GF-D8 (cell line): ENCODE data around the gene CENPF.
"Not testable (repeated sequence)": the region's sequence is repeated elsewhere in the genome, so short reads cannot be mapped to it uniquely, and the experiment has no call there.

ENCODE experiments used
- DNase-seq: peaks from one replicate; lab custom pipeline; 2025; lab: John Stamatoyannopoulos, UW

The CENPF gene

DNA sequence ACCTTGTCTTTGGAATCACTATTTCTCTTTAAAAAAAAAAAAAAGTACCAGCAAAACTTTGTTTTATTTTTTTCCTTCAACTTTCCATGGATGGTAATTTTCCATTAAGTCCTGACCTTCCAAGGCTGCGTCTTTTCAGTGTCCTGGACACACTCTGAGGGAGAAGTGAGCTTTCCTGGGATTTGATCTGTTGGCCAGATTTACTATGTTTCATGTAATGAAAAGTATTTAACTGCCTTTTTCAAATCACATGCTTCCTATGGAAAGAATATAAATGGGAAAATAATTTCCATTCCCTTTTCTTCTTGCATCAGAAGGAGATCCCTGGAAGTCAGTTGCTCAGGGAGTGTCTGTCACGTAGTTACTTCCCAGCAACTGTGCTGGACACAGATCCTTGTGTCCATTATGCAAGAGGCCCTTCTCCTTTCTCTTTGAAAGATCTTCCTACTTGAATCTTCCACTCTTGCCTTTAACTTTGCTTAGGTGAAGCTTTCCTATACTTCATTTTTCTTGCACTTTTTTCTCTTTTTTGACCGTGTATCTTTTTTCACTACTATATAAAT, 59.3 kb downstream of the CENPF start:
- DNase-seq = no peak

DNA sequence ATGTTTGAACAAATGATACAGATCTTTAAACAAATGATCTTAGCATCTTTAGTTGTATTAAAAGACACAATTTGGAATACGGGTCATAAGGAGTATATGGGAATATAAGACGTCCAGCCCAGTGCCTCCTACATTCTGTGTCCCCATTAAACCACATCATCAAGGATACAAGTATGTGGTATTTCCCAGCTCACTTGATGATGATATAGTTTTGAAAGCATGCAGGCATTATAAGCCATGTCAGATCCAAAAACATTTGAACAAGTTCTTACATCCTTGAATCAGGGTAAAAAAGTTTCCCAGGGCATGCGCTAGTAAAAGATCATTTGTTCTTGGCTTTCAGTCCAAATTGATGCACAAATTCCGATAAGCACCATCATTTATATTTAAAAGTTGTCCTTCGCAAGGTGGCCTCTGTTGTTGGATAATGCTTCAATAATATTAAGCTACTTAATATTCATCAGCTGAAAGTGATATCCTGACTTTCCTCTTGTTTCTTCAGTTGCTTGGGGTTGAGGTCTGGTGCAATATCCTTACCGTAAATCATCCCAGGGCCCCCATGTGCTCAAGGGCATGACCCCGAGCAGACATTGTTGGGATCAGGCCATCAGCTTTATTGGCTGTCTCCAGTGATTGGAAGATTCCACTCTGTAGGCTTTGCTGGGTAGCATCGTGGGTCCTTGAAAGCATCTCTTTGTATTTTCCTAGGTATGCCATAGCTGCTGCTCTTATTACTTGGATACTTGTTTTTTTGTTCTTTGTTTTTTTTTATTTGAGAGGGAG, 61.8 kb downstream of the CENPF start:
- no peak for DNase-seq

DNA sequence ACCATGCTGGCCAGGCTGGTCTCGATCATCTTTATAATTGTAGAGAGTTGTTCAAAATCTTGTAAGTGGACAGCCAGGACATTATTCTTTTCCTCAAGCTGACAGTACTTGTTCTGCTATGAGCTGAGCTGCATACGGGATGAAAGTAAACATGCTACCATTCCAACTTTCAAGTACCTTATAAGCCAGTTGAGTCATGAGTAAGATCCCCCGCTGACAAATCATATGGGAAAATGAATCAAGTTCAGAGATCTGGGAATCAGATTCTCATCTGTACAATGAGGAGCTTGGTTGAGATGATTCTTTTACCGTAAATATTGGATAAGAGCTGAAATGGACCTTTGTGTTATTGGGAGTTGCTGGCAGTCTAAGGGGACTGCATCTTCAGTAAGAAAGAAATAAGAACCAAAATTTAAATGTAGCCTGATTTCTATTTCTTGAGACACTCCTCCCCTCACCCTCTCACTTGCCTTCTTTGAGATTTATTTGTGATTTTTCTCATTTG, 62.7 kb downstream of the CENPF start:
- DNase-seq = no peak

DNA sequence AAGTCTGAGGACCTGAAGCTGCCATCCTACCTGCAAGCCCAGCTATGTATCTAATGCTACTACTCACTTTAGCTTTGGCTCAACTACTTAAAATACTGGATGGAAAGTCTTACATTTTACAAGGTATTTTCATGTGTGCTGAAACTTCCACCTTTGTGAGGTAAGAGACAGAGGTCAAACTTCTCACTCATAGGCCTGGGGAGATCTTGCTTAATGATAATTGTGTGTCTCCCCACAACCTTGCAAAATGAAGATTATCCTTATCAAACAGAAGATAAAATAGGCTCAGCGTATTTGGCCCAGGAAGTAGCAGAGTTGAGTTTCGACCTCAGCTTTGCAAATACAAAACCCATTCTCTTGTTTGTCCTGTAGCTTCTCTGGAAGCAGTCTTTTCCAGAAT, 63.7 kb downstream of the CENPF start:
- no peak for DNase-seq

DNA sequence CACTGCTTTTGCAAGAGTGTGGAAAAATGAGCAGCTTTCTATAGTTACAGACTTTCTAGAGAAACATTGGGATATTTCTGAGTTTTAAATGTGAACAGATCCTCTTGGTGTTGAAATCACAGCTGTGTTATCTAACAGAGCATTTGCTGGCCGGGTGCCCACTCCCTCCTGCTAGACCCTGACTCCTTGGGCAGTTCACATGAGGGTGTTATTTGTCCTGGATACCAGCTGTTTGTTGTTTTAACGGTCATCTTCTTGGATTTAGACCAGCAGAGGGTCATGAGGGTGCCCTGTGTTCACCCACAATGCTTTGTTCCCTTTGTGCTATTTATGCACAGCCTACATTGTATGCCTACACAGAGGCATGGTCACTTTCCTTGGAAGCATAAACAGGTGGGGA, 67.1 kb downstream of the CENPF start:
- no peak for DNase-seq

DNA sequence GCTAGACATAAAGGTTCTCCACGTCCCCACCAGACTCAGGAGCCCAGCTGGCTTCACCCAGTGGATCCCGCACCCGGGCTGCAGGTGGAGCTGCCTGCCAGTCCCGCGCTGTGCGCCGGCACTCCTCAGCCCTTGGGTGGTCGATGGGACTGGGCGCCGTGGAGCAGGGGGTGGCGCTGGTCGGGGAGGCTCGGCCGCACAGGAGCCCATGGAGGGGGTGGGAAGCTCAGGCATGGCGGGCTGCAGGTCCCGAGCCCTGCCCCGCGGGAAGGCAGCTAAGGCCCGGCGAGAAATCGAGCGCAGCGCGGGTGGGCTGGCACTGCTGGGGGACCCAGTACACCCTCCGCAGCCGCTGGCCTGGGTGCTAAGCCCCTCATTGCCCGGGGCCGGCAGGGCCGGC, 70.0 kb downstream of the CENPF start:
- not testable (repeated sequence) for DNase-seq

DNA sequence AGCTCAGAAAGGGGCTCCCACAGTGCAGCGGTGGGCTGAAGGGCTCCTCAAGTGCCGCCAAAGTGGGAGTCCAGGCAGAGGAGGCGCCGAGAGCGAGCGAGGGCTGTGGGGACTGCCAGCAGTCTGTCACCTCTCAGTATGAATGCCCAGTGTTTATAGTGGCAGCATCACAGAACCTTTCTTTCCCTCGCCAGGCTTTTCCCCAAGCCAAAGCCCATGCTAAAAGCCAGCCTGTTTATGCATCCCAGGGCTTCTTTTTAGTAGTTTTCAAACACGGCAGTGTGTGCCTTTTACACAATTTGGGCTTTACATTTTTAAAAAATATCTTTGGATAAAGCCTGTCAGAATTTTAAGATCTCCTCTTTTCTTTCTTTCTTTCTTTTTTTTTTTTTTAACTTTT, 70.6 kb downstream of the CENPF start:
- DNase-seq = no peak

DNA sequence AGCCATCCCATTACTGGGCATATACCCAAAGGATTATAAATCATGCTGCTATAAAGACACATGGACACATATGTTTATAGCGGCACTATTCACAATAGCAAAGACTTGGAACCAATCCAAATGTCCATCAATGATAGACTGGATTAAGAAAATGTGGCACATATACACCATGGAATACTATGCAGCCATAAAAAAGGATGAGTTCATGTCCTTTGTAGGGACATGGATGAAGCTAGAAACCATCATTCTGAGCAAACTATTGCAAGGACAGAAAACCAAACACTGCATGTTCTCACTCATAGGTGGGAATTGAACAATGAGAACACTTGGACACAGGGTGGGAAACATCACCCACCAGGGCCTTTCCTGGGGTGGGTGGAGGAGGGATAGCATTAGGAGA, 72.5 kb downstream of the CENPF start:
- not testable (repeated sequence) for DNase-seq

DNA sequence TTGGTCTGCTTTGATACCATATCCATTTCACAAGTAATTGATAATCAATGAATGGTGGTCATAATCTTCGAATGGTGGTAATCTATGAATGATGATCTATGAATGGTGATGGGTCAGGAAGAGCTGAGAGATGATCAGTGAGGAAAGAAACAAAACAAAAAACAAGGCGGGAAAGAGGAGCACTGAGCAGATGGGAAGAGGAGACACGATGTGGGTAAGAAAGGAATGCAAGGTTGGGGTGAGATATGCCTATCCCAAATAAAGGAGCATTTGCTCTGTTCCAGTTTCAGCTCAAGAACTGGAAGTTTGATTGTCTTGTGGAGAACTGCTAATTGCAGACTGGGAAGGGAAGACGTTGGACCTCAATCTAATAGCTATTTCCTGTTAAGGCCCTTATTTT, 73.8 kb downstream of the CENPF start:
- no peak for DNase-seq

DNA sequence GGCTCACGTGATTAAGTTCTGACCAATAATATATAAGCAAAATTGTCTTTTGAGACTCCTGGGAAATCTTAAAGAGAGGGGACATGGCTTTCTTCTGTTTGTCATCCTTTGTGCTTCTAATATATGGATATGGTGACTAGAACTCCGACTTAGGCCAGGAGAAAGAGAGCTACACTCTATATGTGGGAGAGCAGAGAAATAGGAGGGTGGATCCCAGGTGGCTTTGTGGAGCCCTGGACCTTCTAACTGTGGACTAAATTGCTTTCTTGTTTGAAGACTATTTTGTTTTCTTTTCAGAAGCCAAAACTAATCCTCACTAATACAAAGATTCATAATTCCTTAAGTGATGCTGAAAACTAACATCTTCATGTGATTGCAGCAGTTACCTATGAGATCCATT, 75.0 kb downstream of the CENPF start:
- no peak for DNase-seq

DNA sequence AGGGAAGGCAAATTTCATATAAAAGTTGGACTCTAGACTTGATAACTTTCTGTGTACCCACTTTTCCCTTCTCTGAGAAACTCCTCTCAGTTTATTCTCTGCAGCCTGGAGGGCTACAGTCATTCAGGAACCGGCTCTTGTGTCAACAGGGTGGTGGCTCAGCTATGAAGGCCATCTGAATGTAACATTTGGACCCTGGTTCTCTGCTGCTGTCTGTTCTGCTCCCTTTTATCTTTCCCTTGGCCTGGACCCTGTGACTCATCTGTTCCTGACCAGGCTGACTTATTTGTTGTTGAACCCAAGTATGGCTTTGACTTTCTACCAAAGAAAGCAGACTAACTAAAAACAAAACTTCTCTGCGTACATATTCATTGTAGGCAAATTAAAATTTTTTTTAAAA, 75.4 kb downstream of the CENPF start:
- no peak for DNase-seq

DNA sequence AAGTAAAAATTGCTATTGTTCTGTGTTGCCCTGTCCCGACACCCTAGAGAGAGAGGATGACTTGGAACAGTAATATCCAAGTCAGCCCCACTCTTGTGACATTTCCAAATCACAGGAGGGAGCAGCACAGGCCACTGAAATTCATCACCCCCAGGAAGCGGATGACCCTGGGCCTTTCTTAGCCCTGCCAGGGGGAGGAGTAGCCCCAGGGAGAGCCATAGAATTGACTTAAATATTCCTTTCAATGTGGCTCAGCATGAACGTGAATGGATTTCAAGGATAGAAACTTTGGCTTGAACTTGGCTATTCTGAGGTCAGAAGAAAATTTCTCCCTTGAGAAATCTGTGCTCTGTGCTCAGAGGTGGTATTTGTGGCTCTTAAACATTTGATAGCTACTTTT, 80.6 kb downstream of the CENPF start:
- no peak for DNase-seq

DNA sequence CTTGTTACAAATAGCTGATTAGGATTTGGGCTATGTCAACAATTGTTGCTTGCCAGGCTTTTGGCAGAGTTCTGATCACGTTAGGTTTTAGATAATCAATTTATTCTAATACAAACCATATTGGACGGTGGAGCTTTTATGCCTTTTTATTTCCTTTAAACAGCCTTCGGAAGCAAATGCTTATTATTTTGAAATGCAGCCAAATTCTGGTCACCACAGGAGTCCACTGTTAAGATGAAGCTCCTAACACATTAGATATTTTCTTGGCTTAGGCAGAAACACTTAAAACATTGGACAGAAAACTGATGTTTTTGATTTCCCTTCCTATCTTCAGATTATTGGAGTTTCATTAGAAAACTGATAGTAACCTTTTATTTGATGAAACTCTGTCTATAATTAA, 82.9 kb downstream of the CENPF start:
- DNase-seq = no peak

DNA sequence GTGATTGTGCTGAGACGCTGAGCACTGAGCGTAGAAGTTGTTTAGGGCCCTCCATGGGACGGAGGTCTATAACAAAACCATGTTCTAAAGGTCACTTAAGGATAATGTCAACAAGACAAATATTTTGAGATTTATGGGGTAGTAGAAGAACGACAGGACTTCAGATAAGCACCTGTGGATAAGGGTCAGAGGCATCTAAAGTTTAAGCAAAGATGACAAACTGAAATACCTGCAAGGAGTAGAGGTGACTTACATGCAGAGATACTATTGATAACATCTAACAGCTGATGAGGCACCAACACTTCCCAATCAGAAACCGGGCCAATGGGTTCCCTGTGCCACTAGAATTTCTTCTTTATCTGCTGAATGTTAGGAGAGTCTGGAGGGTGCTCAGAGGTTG, 83.5 kb downstream of the CENPF start:
- no peak for DNase-seq

DNA sequence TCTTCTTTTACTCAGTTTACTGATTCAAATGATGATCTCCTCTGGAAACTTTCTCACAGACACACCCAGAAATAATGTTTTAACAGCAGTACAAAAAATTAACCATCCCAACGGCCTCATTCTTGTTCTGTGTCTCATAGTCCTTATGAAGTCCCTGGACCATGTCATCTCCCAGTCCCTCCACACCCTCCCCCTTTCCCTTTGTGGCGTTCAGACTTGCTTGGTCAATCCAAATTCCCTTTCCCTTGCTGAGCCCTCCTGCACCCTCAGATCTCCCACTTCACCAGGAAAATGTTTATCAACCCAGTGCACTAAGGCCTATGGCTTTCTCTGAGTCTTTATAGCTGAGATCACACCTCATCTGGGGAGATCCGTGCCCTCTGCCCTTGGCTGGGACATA, 85.9 kb downstream of the CENPF start:
- no peak for DNase-seq

DNA sequence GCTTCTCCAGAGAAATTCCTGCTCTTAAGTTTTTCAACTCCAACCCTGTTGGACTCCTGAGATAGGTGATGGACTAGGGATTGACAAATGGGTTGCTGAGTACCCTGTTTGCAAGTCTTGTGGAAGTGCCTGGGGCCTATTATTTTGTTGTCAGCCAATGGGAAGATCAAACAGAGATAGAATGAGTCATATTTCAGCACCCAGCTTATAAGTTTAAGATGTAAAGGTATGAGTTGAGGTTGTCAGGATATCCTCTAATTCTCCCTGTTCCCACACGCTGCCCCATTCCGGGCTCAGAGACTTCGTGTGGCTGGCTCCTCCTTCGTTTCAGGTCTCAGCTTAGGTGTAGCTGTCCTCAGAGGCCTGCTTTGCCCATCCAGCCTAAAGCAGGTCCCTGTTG, 91.8 kb downstream of the CENPF start:
- DNase-seq = no peak

DNA sequence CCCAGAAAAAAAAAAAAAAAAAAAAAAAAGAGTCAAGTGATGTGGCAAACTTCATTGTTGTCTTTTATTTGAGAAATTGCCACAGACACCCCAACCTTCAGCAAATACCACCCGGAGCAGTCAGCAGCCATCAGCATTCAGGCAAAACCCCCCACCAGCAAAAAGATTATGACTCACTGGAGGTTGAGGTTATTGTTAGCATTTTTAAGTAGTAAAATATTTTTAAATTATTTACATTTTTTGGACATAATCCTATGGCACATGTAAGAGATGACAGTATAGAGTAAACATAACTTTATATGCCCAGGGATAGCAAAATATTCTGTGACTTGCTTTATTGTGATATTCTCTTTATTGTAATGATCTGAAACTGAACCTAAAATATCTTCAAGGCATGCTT, 95.6 kb downstream of the CENPF start:
- DNase-seq = no peak

DNA sequence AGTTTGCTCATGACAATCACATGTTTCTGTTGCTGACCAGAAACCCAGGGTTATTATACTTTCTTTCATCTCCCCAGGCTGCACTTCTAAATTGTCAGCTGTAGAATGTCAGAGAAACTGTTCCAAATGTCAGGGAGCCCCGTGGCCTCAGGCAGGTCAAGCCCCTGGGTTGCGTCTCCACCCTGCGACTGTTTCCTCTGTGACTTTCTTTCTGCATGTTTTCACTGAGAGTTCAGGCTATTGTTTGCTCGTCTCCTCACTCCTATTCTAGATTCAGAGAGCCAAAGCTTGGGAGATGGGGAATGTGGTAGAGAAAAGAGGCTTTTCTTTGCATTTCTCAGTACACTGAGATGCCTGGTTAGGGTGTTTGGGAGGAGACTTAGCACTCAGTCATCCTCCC, 97.4 kb downstream of the CENPF start:
- DNase-seq = no peak

DNA sequence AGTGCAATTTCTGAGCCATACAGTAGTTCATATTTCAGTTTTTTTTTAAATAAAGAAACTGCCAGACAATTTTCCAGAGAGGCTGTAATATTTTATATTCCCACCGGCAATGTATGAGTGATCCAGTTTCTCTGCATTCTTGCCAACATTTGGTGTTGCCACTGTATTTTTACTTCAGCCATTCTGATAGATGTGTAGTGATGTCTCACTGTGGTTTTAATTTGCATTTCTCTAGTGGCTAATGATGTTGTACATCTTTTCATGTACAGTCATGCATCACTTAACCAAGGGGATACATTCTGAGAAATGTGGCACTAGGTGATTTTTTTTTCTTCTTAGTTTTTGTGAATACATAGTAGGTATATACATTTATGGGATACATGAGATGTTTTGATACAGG, 99.6 kb downstream of the CENPF start:
- no peak for DNase-seq

DNA sequence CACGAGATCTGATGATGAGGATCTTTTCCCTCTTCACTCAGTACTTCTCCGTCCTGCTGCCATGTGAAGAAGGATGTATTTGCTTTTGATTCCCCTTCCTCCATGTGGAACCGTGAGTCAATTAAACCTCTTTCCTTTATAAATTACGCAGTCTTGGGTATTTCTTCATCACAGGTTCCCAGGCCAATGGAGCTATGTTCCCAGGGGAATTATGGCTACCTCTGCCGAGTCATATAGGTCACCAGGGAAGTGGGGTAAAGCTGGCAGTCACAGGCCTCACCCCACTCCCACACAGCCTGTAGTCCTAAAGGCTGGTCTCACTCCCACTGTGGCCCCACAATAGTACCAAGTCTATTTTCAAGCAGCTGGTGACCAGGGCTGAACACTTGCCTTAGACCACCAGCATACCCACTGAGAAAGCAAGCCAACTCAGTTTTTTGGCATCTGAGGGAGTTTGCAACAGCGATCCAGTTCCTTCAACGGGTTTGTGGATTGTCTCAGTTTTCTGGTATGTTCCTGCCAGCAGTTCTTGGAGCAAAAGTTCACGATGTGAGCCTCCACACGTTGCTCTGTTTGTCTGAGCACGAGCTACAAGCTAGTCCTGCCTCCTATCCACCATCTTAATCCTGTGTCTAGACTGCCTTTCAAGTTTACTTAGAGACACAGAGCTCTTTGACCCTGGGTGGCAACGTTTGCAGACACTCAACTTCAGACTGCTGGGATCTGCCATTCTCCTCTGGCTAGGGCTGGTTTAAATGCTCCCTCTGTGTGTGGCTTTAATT, 104.5 kb downstream of the CENPF start:
- no peak for DNase-seq

DNA sequence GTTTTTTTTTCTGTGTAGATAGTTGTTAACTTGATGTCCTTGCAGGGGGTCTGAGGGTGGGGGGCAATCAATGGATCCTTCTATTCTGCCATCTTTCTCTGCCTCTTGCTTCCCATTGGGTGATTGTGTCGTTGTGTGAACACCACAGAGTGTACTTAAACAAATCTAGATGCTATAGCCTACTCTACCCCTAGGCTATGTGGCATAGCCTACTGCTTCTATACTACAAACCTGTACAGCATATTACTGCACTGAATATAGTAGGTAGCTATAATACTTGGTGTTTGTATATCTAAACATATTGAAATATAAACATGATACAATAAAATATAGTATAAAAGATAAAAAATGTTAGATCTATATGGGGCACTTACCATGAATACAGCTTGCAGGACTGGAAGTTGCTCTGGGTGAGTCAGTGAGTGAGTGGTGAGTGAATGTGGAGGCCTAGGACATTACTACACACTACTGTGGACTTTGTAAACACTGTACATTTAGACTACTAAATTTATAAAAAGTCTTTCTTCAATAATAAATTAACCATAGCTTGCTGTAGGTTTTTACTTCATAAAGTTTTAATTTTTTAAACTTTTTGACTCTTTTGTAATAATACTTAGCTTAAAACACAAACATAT, 105.4 kb downstream of the CENPF start:
- no peak for DNase-seq

DNA sequence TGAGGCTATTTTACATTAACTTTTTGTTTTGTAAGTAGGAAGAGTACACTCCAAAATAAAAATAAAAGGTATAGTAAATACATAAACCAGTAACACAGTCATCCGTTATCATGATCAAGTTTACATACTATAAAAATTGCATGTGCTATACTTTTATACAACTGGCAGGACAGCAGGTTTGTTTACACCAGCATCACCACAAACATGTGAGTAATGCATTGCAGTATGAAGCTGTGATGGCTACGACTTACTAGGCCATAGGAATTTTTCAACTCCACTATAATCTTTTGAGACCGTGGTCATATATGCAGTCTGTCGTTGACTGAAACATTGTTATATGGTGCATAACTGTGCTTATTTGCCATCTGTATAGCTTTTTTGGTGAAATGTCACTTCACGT, 106.2 kb downstream of the CENPF start:
- no peak for DNase-seq

DNA sequence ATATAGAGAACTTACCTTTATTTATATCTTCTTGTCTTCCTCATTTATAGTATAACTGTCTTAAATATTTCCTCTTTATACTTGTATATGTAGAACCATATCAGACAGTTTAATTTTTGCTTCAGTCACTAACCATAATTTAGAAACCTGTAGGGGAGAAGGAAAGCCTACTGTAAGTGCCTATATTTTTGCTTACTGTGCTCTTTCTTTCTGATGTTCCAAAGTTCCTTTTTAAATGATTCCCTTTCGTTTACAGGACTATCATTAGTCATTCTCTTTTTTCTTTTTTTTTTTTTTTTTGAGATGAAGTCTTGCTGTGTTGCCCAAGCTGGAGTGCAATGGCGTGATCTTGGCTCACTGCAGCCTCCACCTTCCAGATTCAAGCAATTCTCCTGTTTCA, 109.7 kb downstream of the CENPF start:
- no peak for DNase-seq
